ENCODE results near the gene XRCC4.

The XRCC4 gene

GRCh38 chr5:83107692-83108420, 30.5 kb downstream of the XRCC4 start:
- Histone ChIP-seq H3K4me3 (no peak overlapping the region), H3K9me3 (peaks cover 6% of the 10 kb centered on the region), H3K27ac (no peak overlapping the region), H3K27me3 (no peaks in the 10 kb centered on the region), H3K4me1 (no peaks in the 10 kb centered on the region), H3K9ac (no peak overlapping the region), H3K4me2 (no peak overlapping the region), H4K20me1 (no peaks in the 10 kb centered on the region), H3K36me3 (peaks cover 8% of the 10 kb centered on the region)
- no peak for TF ChIP-seq Cebpa-rat (IDR thresholded peaks at IDR 0.05)

GRCh38 chr5:83109380-83109779, 32.0 kb downstream of the XRCC4 start:
- peaks cover 23% of the 10 kb centered on the region for H3K36me3 ChIP-seq
- H3K4me1 ChIP-seq, result no peaks in the 10 kb centered on the region
- H3K27ac ChIP-seq, result no peak overlapping the region
- peaks cover 21% of the 10 kb centered on the region for H3K9me3 ChIP-seq
- H3K27me3 ChIP-seq, result no peaks in the 10 kb centered on the region
- H3K9ac ChIP-seq, result no peak overlapping the region
- no peak for TF ChIP-seq Cebpa-rat (IDR thresholded peaks at IDR 0.05)
- H3K4me3 ChIP-seq, result no peak overlapping the region
- H4K20me1 ChIP-seq, result no peaks in the 10 kb centered on the region
- H3K4me2 ChIP-seq, result no peak overlapping the region

GRCh38 chr5:83115816-83116215, 38.5 kb downstream of the XRCC4 start:
- Histone ChIP-seq H3K27me3 (no peaks in the 10 kb centered on the region), H4K20me1 (no peaks in the 10 kb centered on the region), H3K9ac (no peak overlapping the region), H3K9me3 (peaks cover 37% of the 10 kb centered on the region), H3K4me2 (no peak overlapping the region), H3K4me1 (no peaks in the 10 kb centered on the region), H3K27ac (no peak overlapping the region), H3K4me3 (no peak overlapping the region), H3K36me3 (peaks cover 35% of the 10 kb centered on the region)
- TF ChIP-seq Cebpa-rat (IDR thresholded peaks at IDR 0.05), result no peak

GRCh38 chr5:83118471-83118870, 41.1 kb downstream of the XRCC4 start:
- H3K4me1 ChIP-seq, result no peaks in the 10 kb centered on the region
- TF ChIP-seq Cebpa-rat (IDR thresholded peaks at IDR 0.05), result no peak
- H3K9ac ChIP-seq, result no peak overlapping the region
- no peak overlapping the region for H3K27ac ChIP-seq
- no peaks in the 10 kb centered on the region for H4K20me1 ChIP-seq
- H3K4me2 ChIP-seq, result no peak overlapping the region
- peaks cover 20% of the 10 kb centered on the region for H3K36me3 ChIP-seq
- H3K4me3 ChIP-seq, result no peak overlapping the region
- H3K9me3 ChIP-seq, result peaks cover 25% of the 10 kb centered on the region
- no peaks in the 10 kb centered on the region for H3K27me3 ChIP-seq

- no peak overlapping the region for H3K4me2 ChIP-seq
- H3K4me3 ChIP-seq, result no peak overlapping the region
- no peaks in the 10 kb centered on the region for H4K20me1 ChIP-seq
- H3K27me3 ChIP-seq, result no peaks in the 10 kb centered on the region
- H3K9me3 ChIP-seq, result peaks cover 20% of the 10 kb centered on the region
- no peak overlapping the region for H3K9ac ChIP-seq
- TF ChIP-seq Cebpa-rat (IDR thresholded peaks at IDR 0.05), result no peak
- peaks cover 15% of the 10 kb centered on the region for H3K36me3 ChIP-seq
- H3K27ac ChIP-seq, result no peak overlapping the region
- no peaks in the 10 kb centered on the region for H3K4me1 ChIP-seq
Observed at GRCh38 chr5:83118976-83119375, 41.6 kb downstream of the XRCC4 start.

GRCh38 chr5:83124593-83124992, 47.2 kb downstream of the XRCC4 start:
- Histone ChIP-seq H3K36me3 (no peaks in the 10 kb centered on the region), H3K9ac (no peak overlapping the region), H3K9me3 (peaks cover 17% of the 10 kb centered on the region), H3K27ac (no peak overlapping the region), H4K20me1 (no peaks in the 10 kb centered on the region), H3K27me3 (no peaks in the 10 kb centered on the region), H3K4me2 (no peak overlapping the region), H3K4me3 (no peak overlapping the region), H3K4me1 (no peaks in the 10 kb centered on the region)
- no peak for TF ChIP-seq Cebpa-rat (IDR thresholded peaks at IDR 0.05)

- H3K27me3 ChIP-seq, result no peaks in the 10 kb centered on the region
- H3K9me3 ChIP-seq, result peaks cover 17% of the 10 kb centered on the region
- no peak for TF ChIP-seq Cebpa-rat (IDR thresholded peaks at IDR 0.05)
Observed at GRCh38 chr5:83125560-83125959, 48.2 kb downstream of the XRCC4 start.

GRCh38 chr5:83126501-83126900, 49.2 kb downstream of the XRCC4 start:
- Histone ChIP-seq H3K27me3 (no peaks in the 10 kb centered on the region), H3K27ac (no peak overlapping the region), H3K36me3 (no peaks in the 10 kb centered on the region), H3K9me3 (peaks cover 17% of the 10 kb centered on the region), H3K4me1 (no peaks in the 10 kb centered on the region), H4K20me1 (no peaks in the 10 kb centered on the region), H3K9ac (no peak overlapping the region), H3K4me2 (no peak overlapping the region), H3K4me3 (no peak overlapping the region)
- TF ChIP-seq Cebpa-rat (IDR thresholded peaks at IDR 0.05), result no peak

More at GRCh38 chr5:83125560-83125959, 48.2 kb downstream of the XRCC4 start:
- H3K4me2 ChIP-seq, result no peak overlapping the region
- no peaks in the 10 kb centered on the region for H3K4me1 ChIP-seq
- H3K27ac ChIP-seq, result no peak overlapping the region
- no peaks in the 10 kb centered on the region for H3K36me3 ChIP-seq
- H3K9ac ChIP-seq, result no peak overlapping the region
- no peak overlapping the region for H3K4me3 ChIP-seq
- no peaks in the 10 kb centered on the region for H4K20me1 ChIP-seq

- no peak overlapping the region for H3K4me2 ChIP-seq
- H3K27ac ChIP-seq, result no peak overlapping the region
- no peaks in the 10 kb centered on the region for H4K20me1 ChIP-seq
- H3K9me3 ChIP-seq, result peaks cover 28% of the 10 kb centered on the region
- no peaks in the 10 kb centered on the region for H3K4me1 ChIP-seq
- no peak overlapping the region for H3K9ac ChIP-seq
- TF ChIP-seq Cebpa-rat (IDR thresholded peaks at IDR 0.05), result no peak
- no peak overlapping the region for H3K4me3 ChIP-seq
- H3K27me3 ChIP-seq, result no peaks in the 10 kb centered on the region
- H3K36me3 ChIP-seq, result peaks cover 22% of the 10 kb centered on the region
Observed at GRCh38 chr5:83133797-83134196, 56.5 kb downstream of the XRCC4 start.

- H3K4me1 ChIP-seq, result no peaks in the 10 kb centered on the region
- H3K9ac ChIP-seq, result no peak overlapping the region
- no peaks in the 10 kb centered on the region for H3K9me3 ChIP-seq
- no peak for TF ChIP-seq Cebpa-rat (IDR thresholded peaks at IDR 0.05)
- no peaks in the 10 kb centered on the region for H3K27me3 ChIP-seq
- no peak overlapping the region for H3K4me3 ChIP-seq
- H3K4me2 ChIP-seq, result no peak overlapping the region
- H3K27ac ChIP-seq, result no peak overlapping the region
- H4K20me1 ChIP-seq, result no peaks in the 10 kb centered on the region
- H3K36me3 ChIP-seq, result no peaks in the 10 kb centered on the region
Observed at GRCh38 chr5:83142526-83142925, 65.2 kb downstream of the XRCC4 start.

- no peak for TF ChIP-seq Cebpa-rat (IDR thresholded peaks at IDR 0.05)
- H3K27ac ChIP-seq, result no peak overlapping the region
- H3K9me3 ChIP-seq, result no peaks in the 10 kb centered on the region
- no peak overlapping the region for H3K9ac ChIP-seq
- H3K4me3 ChIP-seq, result no peak overlapping the region
- no peaks in the 10 kb centered on the region for H3K27me3 ChIP-seq
- H3K4me2 ChIP-seq, result no peak overlapping the region
- no peaks in the 10 kb centered on the region for H3K4me1 ChIP-seq
- H3K36me3 ChIP-seq, result no peaks in the 10 kb centered on the region
- no peaks in the 10 kb centered on the region for H4K20me1 ChIP-seq
Observed at GRCh38 chr5:83145241-83145640, 67.9 kb downstream of the XRCC4 start.
